Spleen (tissue), 11 donors: ENCODE results near the gene ATP2B1. TPM values are rescaled to one million over a fixed set of nuclear protein-coding genes. Genes with fewer than 3 reads are reported as not detected.

Experiments
- DNase-seq: peaks from one replicate; pipeline ENCODE4 v3.0.0-alpha.2; 2020
- H3K27ac ChIP-seq, 8 donors: fragments of 200-600 bp; sonication (generic) in 7 of 8; 1 replicate in 4 of 8; 2 replicates in 4 of 8; pipeline versions ENCODE4 v1.5.0 to v1.8.0; 2016 to 2021; ENCODE audit warnings: inconsistent platforms in 4 of 8, mild to moderate bottlenecking in 4 of 8, moderate library complexity in 1 of 8
- H3K27me3 ChIP-seq, 7 donors: fragments of 200-600 bp; sonication (generic) in 6 of 7; replicated peaks in 1 of 7; 1 replicate in 4 of 7; 2 replicates in 3 of 7; pipeline versions ENCODE4 v1.5.0 to v1.8.0; 2016 to 2021; ENCODE audit warnings: inconsistent platforms in 3 of 7, mild to moderate bottlenecking in 1 of 7
- H3K36me3 ChIP-seq, 6 donors: fragments of 200-600 bp; sonication (generic) in 5 of 6; 1 replicate in 4 of 6; 2 replicates in 2 of 6; pipeline versions ENCODE4 v1.5.0 to v1.8.0; 2016 to 2021; ENCODE audit warnings: inconsistent platforms in 2 of 6
- H3K4me1 ChIP-seq, 6 donors: fragments of 200-600 bp; sonication (generic) in 5 of 6; 1 replicate in 3 of 6; 2 replicates in 3 of 6; pipeline versions ENCODE4 v1.5.0 to v1.8.0; 2016 to 2021; ENCODE audit warnings: inconsistent platforms in 3 of 6
- H3K4me3 ChIP-seq, 8 donors: fragments of 200-600 bp; sonication (generic) in 7 of 8; 1 replicate in 4 of 8; 2 replicates in 4 of 8; pipeline versions ENCODE4 v1.5.0 to v1.8.0; 2016 to 2021; ENCODE audit warnings: inconsistent platforms in 4 of 8, mild to moderate bottlenecking in 4 of 8, moderate library complexity in 2 of 8
- H3K9me3 ChIP-seq, 8 donors: fragments of 200-600 bp; sonication (generic) in 7 of 8; 1 replicate in 4 of 8; 2 replicates in 4 of 8; pipeline versions ENCODE4 v1.5.0 to v1.8.0; 2016 to 2021; ENCODE audit warnings: inconsistent platforms in 4 of 8
- POLR2A ChIP-seq, 3 donors: fragments of 450-650 bp; IDR thresholded peaks; one replicate each; pipeline ENCODE4 v1.5.1; 2017; ENCODE audit warnings: antibody characterized with exemption in 3 of 3, mild to moderate bottlenecking in 1 of 3
- POLR2AphosphoS5 ChIP-seq, 3 donors: sonication (generic); formaldehyde crosslinking; IDR thresholded peaks; one replicate each; pipeline ENCODE4 v1.5.1; 2017; ENCODE audit warnings: antibody characterized with exemption in 3 of 3
- WGBS, 5 donors: extraction: QIAGEN DNeasy Blood & Tissue Kit in 3 of 5; methylation state at CpG; one replicate each; pipeline versions ENCODE4 v1.1.5 to v1.1.7; 2013 to 2018; 5-methylcytosine and 5-hydroxymethylcytosine counted together
- intact Hi-C: fragments of 100-400 bp; cut with DNase I; formaldehyde crosslinking; loops from one replicate; pipeline ENCODE4 v1.15.0; 2023; ENCODE audit warnings: low total_unique reads
- polyA plus RNA-seq, 3 donors: library from polyadenylated mRNA; stranded (reverse); fragments of 200-250 nt; gene quantifications; one replicate each; pipeline ENCODE4 v1.2.1, GENCODE V29; 2013
- total RNA-seq, 7 donors: library from RNA; depleted of rRNA in 3 of 7; stranded (reverse); fragments of >200 nt in 3 of 7; fragmentation: NEBNext Ultra II Directional in 4 of 7; extraction: Animal tissue kit (Norgen Biotek cat#: 25700) in 4 of 7; gene quantifications; one replicate each; pipeline versions ENCODE4 v1.1.0 to v1.2.1, GENCODE V29; 2016 to 2021
- TF ChIP-seq, protein P1 (sequence below), 11 experiments: fragments of 200-600 bp in 7 of 11; fragments of 450-650 bp in 4 of 11; sonication (generic) in 4 of 11; IDR thresholded peaks in 8 of 11; conservative IDR thresholded peaks in 3 of 11; 1 replicate in 7 of 11; 2 replicates in 4 of 11; pipeline versions ENCODE4 v1.4.0 to v1.8.0; 2016 to 2021; ENCODE audit warnings: antibody characterized with exemption in 11 of 11, inconsistent platforms in 4 of 11, mild to moderate bottlenecking in 1 of 11
- donor health status: healthy with polysubstance abuse.
- donor health status: DM: no; HTN: no; CAD: no; lungs with moderate emphysema.
- donor health status: DM: no; HTN: no; CAD: no.
- donor health status: Bipolar disorder and iron deficiency.
- donor health status: healthy.
- donor health status: DM: no; HTN: no; CAD: no.
- donor health status: DM: yes; HTN: yes; CAD: no.

Gene ATP2B1
- total and polyA plus RNA-seq, 10 donors, result 13.2 to 130 (median 75.6) TPM

DNA sequence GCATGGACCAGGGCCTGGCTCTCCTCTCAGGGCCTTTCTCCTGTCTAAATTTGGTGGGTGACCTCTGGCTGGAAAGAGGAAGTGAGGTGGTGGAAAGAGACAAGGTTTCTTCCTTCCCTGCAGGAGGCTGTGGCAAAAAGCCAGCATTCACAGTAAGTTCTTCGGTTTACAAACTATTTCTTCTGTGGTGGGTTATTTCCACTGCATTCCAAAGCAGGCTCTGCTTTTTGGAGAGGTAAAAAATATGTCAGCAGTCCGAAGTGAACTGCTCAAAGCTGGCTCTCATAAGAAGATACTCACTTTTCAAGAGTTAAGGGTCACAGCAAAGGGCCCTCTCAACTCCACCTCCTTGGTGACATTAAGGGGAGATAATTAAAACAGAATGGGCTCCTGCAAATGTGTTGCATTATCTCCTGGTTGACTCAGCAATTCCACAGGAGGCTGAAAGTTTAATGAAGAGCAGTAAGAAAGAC lies 133.9 kb downstream of the ATP2B1 start:
- 7 to 31% (median 15%) methylated on average over 2 of the region's 2 CpGs for WGBS, 5 donors
- no peaks in the 10 kb centered on the region for H3K27me3 ChIP-seq
- TF ChIP-seq POLR2A (IDR thresholded peaks at IDR 0.05) (no peak), POLR2AphosphoS5 (IDR thresholded peaks at IDR 0.05) (peak in 1 of 3 donors; percentile 59)
- TF ChIP-seq, protein P1, sequence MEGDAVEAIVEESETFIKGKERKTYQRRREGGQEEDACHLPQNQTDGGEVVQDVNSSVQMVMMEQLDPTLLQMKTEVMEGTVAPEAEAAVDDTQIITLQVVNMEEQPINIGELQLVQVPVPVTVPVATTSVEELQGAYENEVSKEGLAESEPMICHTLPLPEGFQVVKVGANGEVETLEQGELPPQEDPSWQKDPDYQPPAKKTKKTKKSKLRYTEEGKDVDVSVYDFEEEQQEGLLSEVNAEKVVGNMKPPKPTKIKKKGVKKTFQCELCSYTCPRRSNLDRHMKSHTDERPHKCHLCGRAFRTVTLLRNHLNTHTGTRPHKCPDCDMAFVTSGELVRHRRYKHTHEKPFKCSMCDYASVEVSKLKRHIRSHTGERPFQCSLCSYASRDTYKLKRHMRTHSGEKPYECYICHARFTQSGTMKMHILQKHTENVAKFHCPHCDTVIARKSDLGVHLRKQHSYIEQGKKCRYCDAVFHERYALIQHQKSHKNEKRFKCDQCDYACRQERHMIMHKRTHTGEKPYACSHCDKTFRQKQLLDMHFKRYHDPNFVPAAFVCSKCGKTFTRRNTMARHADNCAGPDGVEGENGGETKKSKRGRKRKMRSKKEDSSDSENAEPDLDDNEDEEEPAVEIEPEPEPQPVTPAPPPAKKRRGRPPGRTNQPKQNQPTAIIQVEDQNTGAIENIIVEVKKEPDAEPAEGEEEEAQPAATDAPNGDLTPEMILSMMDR (IDR thresholded peaks at IDR 0.05 in 8 of 11, conservative IDR thresholded peaks at IDR 0.05 in 3 of 11), result no peak
- intact Hi-C loops, result no loop called here
- H3K4me3 ChIP-seq, result no peak overlapping the region
- peak overlapping the region in 1 of 8 donors; percentile 48 for H3K27ac ChIP-seq
- H3K36me3 ChIP-seq, result no peaks in the 10 kb centered on the region
- DNase-seq, result no peak
- peaks cover 4 to 19% (median 11%) of the 10 kb centered on the region in 6 donors for H3K4me1 ChIP-seq
- no peaks in the 10 kb centered on the region for H3K9me3 ChIP-seq

DNA sequence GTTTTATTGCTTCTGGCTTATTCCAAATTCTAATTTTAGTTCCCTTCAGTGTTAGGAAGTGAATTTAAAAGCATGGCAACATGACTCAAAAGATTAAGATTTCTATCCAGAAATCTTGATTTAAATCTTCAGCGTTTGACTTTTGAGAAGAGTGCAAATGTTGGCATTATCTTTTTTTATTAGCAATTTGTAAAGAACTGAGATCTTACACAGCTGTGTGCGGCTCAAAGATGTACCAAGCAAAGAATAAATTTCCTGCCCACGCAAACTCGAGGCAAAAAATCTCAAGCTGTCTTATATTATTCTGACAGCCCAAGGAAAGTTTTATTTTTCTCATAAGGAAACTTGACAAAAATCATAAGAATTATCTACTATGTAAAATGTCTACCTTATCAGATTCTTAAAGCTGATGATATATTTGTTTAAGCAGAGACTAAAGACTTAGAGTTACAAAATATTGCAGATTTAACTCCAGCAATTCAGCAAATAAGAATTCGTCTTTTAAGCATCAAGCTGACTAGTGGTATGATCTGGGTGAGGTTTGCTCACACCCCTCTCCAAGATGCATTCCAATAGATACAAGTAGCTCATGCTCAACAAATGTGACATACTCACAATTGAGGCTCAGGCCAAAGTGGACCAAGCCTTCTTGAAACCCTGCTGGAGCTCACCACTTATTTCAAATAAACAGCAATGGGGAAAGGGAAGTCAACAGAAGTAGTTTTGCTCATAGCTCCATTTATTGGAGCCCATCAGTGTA lies 135.4 kb downstream of the ATP2B1 start:
- no peak for DNase-seq
- WGBS, 5 donors, result 85 to 91% (median 88%) methylated on average over 5 of the region's 5 CpGs

DNA sequence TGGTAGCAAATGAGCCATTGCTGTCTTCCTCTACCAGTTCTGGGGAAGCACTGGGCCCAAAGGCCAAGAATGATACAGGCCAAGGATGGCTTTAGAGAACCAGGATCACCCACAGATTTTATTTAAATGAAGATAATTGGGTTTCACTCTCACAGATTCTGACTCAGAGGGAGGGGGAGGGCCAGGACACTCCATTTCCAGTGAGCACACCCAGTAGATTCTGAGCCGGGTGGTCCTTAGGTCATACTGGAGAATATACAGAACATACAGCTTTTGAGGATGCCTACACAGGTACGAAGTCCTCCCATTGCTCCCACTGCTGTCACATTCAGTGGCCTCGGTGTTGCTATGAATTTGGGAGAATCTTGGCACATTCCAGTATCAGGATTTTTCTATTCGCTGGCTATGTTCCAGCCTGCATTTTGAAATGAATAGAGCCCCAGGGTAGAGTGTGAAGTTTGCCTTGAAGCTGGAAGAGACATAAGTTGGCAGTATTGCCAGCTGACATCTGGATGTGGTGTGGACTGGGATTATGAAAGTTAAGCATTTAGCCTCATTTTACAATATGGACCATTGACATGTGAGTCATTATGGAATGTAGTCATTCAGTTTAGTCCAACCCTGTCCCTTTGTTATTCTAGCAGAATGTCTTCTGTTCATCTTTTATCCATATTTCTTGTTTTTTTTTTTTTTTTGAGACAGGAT lies 137.0 kb downstream of the ATP2B1 start:
- Histone ChIP-seq H3K4me1 (peaks cover 4 to 19% (median 11%) of the 10 kb centered on the region in 6 donors), H3K27me3 (no peaks in the 10 kb centered on the region), H3K9me3 (no peaks in the 10 kb centered on the region), H3K36me3 (no peaks in the 10 kb centered on the region), H3K27ac (no peak overlapping the region), H3K4me3 (no peak overlapping the region)
- no peak for DNase-seq
- intact Hi-C loops, result no loop called here
- WGBS, 5 donors, result 86 to 96% (median 94%) methylated on average over 4 of the region's 4 CpGs
- TF ChIP-seq, protein P1 (IDR thresholded peaks at IDR 0.05 in 8 of 11, conservative IDR thresholded peaks at IDR 0.05 in 3 of 11), result no peak
- TF ChIP-seq POLR2A (IDR thresholded peaks at IDR 0.05), result no peak
- TF ChIP-seq POLR2AphosphoS5 (IDR thresholded peaks at IDR 0.05), result no peak

More for the DNA sequence above, 135.4 kb downstream of the ATP2B1 start:
- Histone ChIP-seq H3K27me3 (no peaks in the 10 kb centered on the region), H3K4me1 (peaks cover 4 to 19% (median 11%) of the 10 kb centered on the region in 6 donors), H3K27ac (no peak overlapping the region), H3K36me3 (no peaks in the 10 kb centered on the region), H3K9me3 (no peaks in the 10 kb centered on the region), H3K4me3 (no peak overlapping the region)
- no peak for TF ChIP-seq POLR2AphosphoS5 (IDR thresholded peaks at IDR 0.05)
- intact Hi-C loops, result no loop called here

DNA sequence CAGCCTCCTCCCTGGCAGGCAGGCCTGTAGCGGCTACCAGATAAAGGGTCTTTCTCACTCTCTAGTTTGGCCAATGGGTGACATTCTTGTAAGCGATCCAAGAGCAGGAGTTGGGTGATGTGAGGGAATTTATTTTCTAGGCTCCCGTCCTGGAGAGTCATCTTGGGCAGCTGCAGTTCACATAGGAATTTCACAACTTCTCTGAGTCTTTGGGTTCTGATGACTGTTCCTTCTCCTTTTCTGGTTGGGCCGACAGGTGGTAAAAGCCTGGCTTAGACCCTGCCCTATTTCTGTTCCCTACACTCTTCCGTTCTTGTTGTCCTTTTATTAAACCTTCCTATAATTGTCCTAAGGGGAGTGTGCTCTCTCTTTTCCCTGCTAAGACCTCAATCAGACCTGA lies 140.2 kb downstream of the ATP2B1 start:
- Histone ChIP-seq H3K4me3 (no peak overlapping the region), H3K9me3 (no peaks in the 10 kb centered on the region), H3K27ac (no peak overlapping the region), H3K4me1 (no peaks in the 10 kb centered on the region), H3K36me3 (no peaks in the 10 kb centered on the region), H3K27me3 (no peaks in the 10 kb centered on the region)
- DNase-seq, result no peak
- TF ChIP-seq POLR2AphosphoS5 (IDR thresholded peaks at IDR 0.05), result no peak
- intact Hi-C loops, result no loop called here
- 78 to 90% (median 87%) methylated on average over 5 of the region's 5 CpGs for WGBS, 5 donors

DNA sequence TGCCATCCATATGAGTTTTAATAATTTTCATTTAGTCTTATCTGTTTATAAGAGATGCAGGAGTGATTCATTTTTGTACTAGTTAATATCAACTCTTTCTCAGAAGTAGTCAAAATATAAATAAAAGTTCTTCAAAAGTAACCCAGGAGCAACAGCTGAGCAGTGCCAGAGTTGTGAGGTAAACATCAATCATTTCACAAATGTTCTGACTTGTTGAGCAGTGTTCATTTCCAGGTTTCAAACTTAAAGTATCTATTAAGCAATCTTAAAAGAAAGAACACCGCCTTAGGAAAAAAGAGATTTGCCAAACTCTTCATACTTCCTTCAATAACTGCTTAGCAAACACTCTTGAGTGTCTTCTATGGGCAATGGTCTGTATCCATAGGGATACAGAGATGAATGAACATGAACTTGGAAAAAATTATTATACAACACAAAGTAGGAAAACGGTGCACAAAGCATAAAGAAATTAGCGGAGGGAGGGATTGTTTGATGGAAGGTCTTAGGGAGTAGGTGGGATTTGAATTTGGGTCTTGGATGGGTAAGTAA lies 140.9 kb downstream of the ATP2B1 start:
- DNase-seq, result no peak
- intact Hi-C loops, result no loop called here
- no peaks in the 10 kb centered on the region for H3K9me3 ChIP-seq
- H3K27ac ChIP-seq, result no peak overlapping the region
- 86 to 97% (median 91%) methylated on average over 3 of the region's 3 CpGs for WGBS, 5 donors
- H3K4me1 ChIP-seq, result no peaks in the 10 kb centered on the region
- H3K4me3 ChIP-seq, result no peak overlapping the region
- TF ChIP-seq, protein P1 (IDR thresholded peaks at IDR 0.05 in 8 of 11, conservative IDR thresholded peaks at IDR 0.05 in 3 of 11), result no peak
- TF ChIP-seq POLR2AphosphoS5 (IDR thresholded peaks at IDR 0.05) (no peak), POLR2A (IDR thresholded peaks at IDR 0.05) (no peak)
- no peaks in the 10 kb centered on the region for H3K27me3 ChIP-seq
- no peaks in the 10 kb centered on the region for H3K36me3 ChIP-seq
